GM06990 (cell line): ENCODE data around the gene HEBP2.

Source experiments
- DNase-seq: peaks from one replicate; pipeline ENCODE4 v3.0.0-alpha.2; 2011; ENCODE audit not compliant: insufficient read length; ENCODE audit errors: extremely low read depth
- H3K27me3 ChIP-seq: replicated peaks from 2 replicates; pipeline ENCODE4 v1.6.0; 2011; ENCODE audit warnings: low read length; ENCODE audit not compliant: control insufficient read depth, insufficient read depth
- H3K36me3 ChIP-seq: 2 replicates; pipeline ENCODE4 v1.5.1; 2011; ENCODE audit warnings: low read length; ENCODE audit not compliant: control insufficient read depth, insufficient read depth
- H3K4me3 ChIP-seq: replicated peaks from 2 replicates; pipeline ENCODE4 v1.5.1; 2011; ENCODE audit warnings: low read depth, mild to moderate bottlenecking, control low read depth, low read length
- CTCF ChIP-seq: IDR thresholded peaks from 2 replicates; pipeline ENCODE4 v1.5.1; 2011; ENCODE audit warnings: low read length, control low read depth, mild to moderate bottlenecking, inconsistent platforms; ENCODE audit not compliant: insufficient read depth, poor library complexity, severe bottlenecking

Gene HEBP2

GRCh38 chr6:138417493-138418117, 13.6 kb downstream of the HEBP2 start:
- no peaks in the 10 kb centered on the region; the same call in 1 of the 2 replicates for H3K36me3 ChIP-seq
- H3K27me3 ChIP-seq: no peaks in the 10 kb centered on the region
- H3K4me3 ChIP-seq: no peak overlapping the region
- no peak for TF ChIP-seq CTCF
- DNase-seq: no peak

- no peaks in the 10 kb centered on the region for H3K27me3 ChIP-seq
- TF ChIP-seq CTCF: no peak
- no peak overlapping the region for H3K4me3 ChIP-seq
- H3K36me3 ChIP-seq: no peaks in the 10 kb centered on the region; the same call in 1 of the 2 replicates
- DNase-seq: no peak
Observed at GRCh38 chr6:138418118-138418742, 14.2 kb downstream of the HEBP2 start.

- no peak overlapping the region for H3K4me3 ChIP-seq
- DNase-seq: no peak
- no peaks in the 10 kb centered on the region; the same call in 1 of the 2 replicates for H3K36me3 ChIP-seq
- TF ChIP-seq CTCF: no peak
- H3K27me3 ChIP-seq: no peaks in the 10 kb centered on the region
Observed at GRCh38 chr6:138419766-138420165, 15.7 kb downstream of the HEBP2 start.

GRCh38 chr6:138420356-138420755, 16.3 kb downstream of the HEBP2 start:
- H3K4me3 ChIP-seq: no peak overlapping the region
- no peaks in the 10 kb centered on the region for H3K27me3 ChIP-seq
- no peak for DNase-seq
- no peaks in the 10 kb centered on the region for H3K36me3 ChIP-seq
- TF ChIP-seq CTCF: no peak

- H3K4me3 ChIP-seq: no peak overlapping the region
- no peaks in the 10 kb centered on the region for H3K36me3 ChIP-seq
- DNase-seq: no peak
- H3K27me3 ChIP-seq: no peaks in the 10 kb centered on the region
- TF ChIP-seq CTCF: no peak
Observed at GRCh38 chr6:138421089-138421488, 17.1 kb downstream of the HEBP2 start.
